ENCODE results near the gene GLOD5.
"Not testable (repeated sequence)": the region's sequence is repeated elsewhere in the genome, so short reads cannot be mapped to it uniquely, and the experiment has no call there.

GLOD5 gene

DNA sequence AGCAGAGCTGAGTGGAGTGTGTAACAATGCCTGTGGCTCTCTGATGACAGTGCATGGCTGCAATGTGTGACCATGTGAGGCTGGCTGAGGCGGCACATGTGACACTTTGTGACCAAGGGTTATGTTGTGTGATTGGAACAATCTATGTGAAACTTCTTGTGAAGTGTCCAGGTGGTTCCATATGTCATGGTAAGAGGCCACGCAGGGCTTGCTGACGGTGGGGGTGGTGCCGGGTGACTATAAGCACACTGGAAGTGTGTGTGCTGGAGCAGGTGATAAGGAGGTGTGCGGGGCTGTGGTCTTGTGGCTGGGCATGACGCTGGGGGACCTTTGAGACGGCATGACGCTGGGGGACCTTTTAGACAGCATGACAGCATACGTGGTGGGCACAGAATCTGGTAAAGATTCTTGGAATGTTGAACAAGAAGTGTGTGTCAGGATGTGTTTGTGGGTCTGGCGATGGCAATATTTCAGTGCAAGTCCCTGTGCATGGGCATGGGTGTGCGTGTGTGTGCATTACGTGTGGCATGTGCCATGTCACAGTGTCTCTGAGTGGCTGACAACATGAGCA, 32.9 kb downstream of the GLOD5 start:
- no peak for DNase-seq (ENCODE audit: low spot score)

DNA sequence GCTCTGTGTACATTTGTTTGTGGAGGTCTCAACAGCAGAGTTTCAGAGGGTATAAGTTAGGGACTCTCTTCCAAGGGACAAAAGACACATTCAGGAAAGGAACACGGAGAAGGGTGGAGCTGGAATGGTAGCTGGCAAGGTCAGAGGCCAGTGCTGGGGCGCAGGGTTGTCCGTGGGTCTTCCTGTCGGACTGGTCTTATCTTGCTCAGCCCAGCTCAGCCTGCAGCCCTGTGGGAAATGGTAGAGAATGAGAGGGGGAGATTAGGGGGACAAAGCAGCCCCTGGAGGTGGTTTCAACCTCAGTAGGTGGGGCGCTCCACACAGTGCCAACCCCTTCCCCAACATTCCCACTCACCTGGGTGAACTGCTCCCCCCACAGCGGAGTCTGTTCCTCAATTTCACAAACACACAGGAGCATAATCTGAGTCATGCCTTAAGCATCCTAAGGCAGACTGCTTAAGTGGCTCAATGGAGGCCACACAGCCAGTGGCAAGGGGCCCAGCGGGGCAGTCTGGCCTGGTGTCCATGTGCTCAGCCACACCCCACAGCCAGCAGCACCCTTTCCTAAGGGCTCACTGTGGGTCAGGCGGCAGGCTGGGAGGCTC, 33.5 kb downstream of the GLOD5 start:
- peak; percentile 54 for DNase-seq (ENCODE audit: low spot score)

DNA sequence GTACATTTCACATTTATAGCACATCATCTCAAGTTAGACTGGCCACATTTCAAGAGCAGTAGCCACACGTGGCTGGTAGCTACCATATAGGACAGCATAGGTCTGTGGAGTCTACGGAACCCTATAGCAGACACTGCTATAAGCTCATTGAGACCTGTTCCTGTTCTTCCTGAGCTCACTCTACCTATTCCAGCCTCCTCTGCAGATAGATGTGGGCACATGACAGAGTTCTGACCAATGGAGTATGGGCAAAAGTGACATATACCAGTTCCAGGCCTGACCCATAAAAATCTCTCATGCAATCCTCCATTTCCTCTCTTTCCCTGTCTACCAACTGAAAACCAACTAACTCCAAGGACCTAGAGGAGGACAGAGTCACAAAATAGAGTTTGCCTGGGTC, 36.8 kb downstream of the GLOD5 start:
- no peak for DNase-seq (ENCODE audit: low spot score)

GRCh38 chrX:48800574-48801279, 39.2 kb downstream of the GLOD5 start:
- DNase-seq (ENCODE audit: low spot score): no peak

DNA sequence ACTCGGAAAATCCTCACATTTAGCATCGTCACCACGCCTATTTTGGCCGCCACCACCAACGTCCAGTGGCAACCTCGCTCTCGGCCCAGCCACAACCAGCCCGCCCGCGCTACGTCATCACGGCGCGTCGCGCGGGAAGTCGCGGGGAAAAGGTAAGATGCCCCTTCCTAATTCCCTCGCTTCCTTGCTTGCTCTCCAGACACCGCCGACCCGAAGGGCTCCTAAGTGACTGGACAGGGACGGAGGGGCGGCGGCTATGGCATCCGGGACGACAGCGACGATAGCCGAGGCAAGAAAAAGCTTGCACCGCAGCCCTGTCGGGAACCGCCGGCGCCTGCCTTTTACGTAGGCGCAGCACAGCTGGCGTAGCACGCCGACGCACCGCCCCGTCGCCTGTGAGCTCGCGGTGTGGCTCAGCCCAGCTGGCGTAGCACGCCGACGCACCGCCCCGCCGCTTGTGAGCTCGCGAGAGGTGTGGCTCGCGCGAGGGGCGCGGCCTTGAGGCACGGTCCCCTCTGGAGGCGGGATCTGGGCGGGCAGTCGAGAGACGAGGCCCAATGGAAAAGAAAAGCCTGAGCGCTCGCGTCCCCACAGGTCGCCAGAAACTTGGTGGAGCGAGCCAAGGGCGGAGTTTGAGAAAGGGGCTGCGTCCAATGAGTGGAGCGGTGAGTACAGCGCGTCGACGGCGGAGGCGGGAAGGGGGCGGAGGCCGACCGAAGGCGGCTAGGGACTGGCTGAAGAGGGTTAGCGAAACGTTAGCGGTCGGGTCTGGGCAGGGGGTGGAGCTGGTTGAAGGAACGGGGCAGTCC, 39.9 kb downstream of the GLOD5 start, which contains the start of gene HDAC6:
HDAC6 (plus strand) TSS at position 788 of the 809 bp plus-strand sequence. CDS start 626 bp downstream, outside the sequence.
- peak; percentile 98 for DNase-seq (ENCODE audit: low spot score)

- DNase-seq (ENCODE audit: low spot score): peak; percentile 85
These were observed 40.8 kb downstream of the GLOD5 start for GRCh38 chrX:48802089-48802904.

GRCh38 chrX:48802905-48803200, 41.3 kb downstream of the GLOD5 start:
- DNase-seq (ENCODE audit: low spot score): no peak

DNA sequence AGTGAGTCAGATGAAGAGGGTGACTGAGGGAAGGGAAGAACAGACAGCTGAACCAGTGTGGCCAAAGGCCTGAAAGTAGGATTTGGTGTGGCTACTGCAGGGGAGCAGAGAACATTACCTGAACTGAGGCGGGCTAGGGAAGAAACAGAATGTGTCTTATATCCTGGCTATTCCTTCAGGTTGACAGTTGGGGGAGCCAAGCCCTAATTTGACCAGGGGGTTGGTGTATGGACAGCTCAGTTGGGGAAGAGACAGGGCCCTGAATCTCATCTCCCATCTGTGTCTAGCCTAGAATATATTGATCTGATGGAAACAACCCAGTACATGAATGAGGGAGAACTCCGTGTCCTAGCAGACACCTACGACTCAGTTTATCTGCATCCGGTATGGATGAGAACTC, 44.5 kb downstream of the GLOD5 start:
- DNase-seq (ENCODE audit: low spot score): no peak

DNA sequence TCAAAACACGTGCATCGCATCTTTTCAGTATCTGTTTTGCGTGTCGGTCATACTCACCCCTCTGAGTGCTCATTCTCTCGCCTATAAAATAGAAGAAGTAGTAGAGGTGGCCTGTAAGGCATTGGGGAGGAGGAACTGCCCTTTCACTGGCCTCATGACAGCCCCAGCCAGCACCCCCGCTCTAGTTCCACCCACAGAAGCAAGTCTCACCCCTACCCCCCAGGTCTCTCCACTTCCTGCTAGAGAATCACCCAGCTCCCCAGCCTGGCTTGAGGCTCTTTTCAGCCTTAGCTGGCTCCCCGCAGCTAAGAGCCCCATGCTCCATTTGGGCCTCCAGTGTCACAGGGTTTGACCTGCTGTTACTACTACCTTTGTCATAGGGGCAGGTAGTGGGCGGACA, 52.1 kb downstream of the GLOD5 start:
- no peak for DNase-seq (ENCODE audit: low spot score)

DNA sequence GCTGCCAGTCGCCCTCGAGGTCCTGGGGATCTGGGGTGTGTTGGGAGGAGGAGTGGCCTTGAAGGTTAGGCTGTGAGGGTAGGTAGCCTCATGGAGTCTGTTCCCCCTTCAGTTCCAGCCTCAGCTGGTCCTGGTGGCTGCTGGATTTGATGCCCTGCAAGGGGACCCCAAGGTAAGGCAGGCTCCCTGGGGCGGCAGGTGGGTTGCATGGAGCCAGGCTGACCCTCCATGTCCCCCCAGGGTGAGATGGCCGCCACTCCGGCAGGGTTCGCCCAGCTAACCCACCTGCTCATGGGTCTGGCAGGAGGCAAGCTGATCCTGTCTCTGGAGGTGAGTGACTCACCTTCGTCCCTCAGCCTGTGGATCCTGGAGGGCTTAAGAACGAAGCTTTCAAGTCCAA, 53.2 kb downstream of the GLOD5 start:
- no peak for DNase-seq (ENCODE audit: low spot score)

DNA sequence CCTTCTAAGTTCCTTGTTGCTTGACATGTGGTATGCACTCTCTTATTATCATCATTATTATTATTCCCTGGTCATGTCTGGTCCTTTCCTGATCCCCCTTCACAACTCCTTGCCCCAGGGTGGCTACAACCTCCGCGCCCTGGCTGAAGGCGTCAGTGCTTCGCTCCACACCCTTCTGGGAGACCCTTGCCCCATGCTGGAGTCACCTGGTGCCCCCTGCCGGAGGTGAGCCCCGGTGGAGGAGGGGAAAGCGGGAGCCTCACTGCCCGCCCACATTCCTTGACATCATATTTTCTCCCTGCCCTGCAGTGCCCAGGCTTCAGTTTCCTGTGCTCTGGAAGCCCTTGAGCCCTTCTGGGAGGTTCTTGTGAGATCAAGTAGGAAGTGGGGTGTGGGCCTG, 53.7 kb downstream of the GLOD5 start:
- no peak for DNase-seq (ENCODE audit: low spot score)

- DNase-seq (ENCODE audit: low spot score): no peak
These were observed 54.7 kb downstream of the GLOD5 start for GRCh38 chrX:48816014-48816810.

DNA sequence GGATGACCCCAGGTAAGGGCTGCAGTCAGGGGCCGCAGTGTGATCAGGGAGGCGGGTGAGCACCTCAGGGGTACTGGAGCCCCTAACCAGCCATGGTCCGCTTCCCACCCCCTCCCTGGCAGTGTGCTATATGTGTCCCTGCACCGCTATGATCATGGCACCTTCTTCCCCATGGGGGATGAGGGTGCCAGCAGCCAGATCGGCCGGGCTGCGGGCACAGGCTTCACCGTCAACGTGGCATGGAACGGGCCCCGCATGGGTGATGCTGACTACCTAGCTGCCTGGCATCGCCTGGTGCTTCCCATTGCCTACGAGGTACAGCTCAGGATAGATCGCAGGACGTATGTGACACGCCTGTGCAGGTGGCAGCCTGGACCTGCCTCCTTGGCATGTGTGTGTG, 56.6 kb downstream of the GLOD5 start:
- DNase-seq (ENCODE audit: low spot score): no peak

- DNase-seq (ENCODE audit: low spot score): no peak
These were observed 57.3 kb downstream of the GLOD5 start for GRCh38 chrX:48818866-48819265.

DNA sequence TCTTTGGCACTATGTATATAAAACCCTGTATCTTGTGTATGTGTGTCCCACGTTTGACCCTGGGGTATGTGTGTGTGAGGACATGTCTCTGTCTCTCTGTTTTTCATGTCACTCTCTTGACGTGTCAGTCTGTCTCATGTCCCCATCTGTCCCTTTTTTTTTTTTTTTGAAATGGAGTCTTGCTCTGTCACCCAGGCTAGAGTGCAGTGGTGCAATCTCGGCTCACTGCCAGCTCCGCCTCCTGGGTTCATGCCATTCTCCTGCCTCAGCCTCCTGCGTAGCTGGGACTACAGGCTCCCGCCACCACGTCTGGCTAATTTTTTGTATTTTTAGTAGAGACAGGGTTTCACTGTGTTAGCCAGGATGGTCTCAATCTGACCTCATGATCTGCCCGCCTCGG, 57.8 kb downstream of the GLOD5 start:
- DNase-seq (ENCODE audit: low spot score): not testable (repeated sequence)

GRCh38 chrX:48823053-48823452, 61.5 kb downstream of the GLOD5 start:
- no peak for DNase-seq (ENCODE audit: low spot score)
